ENCODE measurements around the gene ZMIZ1. TPM values are rescaled to one million over a fixed set of nuclear protein-coding genes. Genes with fewer than 3 reads are reported as not detected.

ZMIZ1 gene
- total RNA-seq, 1 experiment from 2014 or later, result 34.2 TPM

GRCh38 chr10:79089632-79090031 lies 20.9 kb downstream of the ZMIZ1 start:
- no peak overlapping the region for H3K4me3 ChIP-seq (ENCODE audit: low read depth in 2 of 2, low read length in 2 of 2)
- no peak for DNase-seq (ENCODE audit: low read depth, low spot score)
- in situ Hi-C loops (cut with HindIII; ENCODE audit: low pct_unique_long_range_greater_than_20kb, low sequenced_read_pairs) (no loop called here), intact Hi-C loops (cut with micrococcal nuclease; ENCODE audit: unreplicated experiment) (no loop called here)
- H3K9me3 ChIP-seq (ENCODE audit: control insufficient read depth, insufficient read depth, low read depth, low read length), result no peaks in the 10 kb centered on the region
- CTCF ChIA-PET, result no interaction called here
- peaks cover 89% of the 10 kb centered on the region for H3K4me1 ChIP-seq (ENCODE audit: control insufficient read depth, insufficient read depth, low read length)
- TF ChIP-seq POLR2AphosphoS5 (IDR thresholded peaks at IDR 0.05; ENCODE audit: low read depth, low read length) (no peak), SIN3A (IDR thresholded peaks at IDR 0.05; ENCODE audit: borderline replicate concordance, insufficient read depth, low read depth, low read length) (no peak), TCF7L2 (IDR thresholded peaks at IDR 0.05; ENCODE audit: low read depth, low read length) (no peak), REST (IDR thresholded peaks at IDR 0.05; ENCODE audit: insufficient read depth in 1 of 2, low read depth in 2 of 2, low read length in 1 of 2) (no peak), CTCF (IDR thresholded peaks at IDR 0.05) (no peak)
- peak overlapping the region; percentile 57 for H3K27ac ChIP-seq (ENCODE audit: low read length)
- no peaks in the 10 kb centered on the region for H3K27me3 ChIP-seq (ENCODE audit: control insufficient read depth, insufficient read depth, low read length)
- H3K36me3 ChIP-seq (ENCODE audit: control insufficient read depth, insufficient read depth, low read length), result no peaks in the 10 kb centered on the region
- no peak for ATAC-seq
- no TSS peak for BruUV-seq (replicated peaks)
- POLR2A ChIA-PET, result interaction anchor here (0.6 kb wide), 1 partner anchor 12 kb away, joined by 5 read pairs; no protein-coding TSS in a partner anchor

GRCh38 chr10:79090134-79090803 lies 21.5 kb downstream of the ZMIZ1 start:
- no peak for DNase-seq (ENCODE audit: low read depth, low spot score)
- Histone ChIP-seq H3K36me3 (ENCODE audit: control insufficient read depth, insufficient read depth, low read length) (no peaks in the 10 kb centered on the region), H3K27me3 (ENCODE audit: control insufficient read depth, insufficient read depth, low read length) (no peaks in the 10 kb centered on the region), H3K9me3 (ENCODE audit: control insufficient read depth, insufficient read depth, low read depth, low read length) (no peaks in the 10 kb centered on the region), H3K4me1 (ENCODE audit: control insufficient read depth, insufficient read depth, low read length) (peaks cover 83% of the 10 kb centered on the region), H3K4me3 (ENCODE audit: low read depth in 2 of 2, low read length in 2 of 2) (no peak overlapping the region), H3K27ac (ENCODE audit: low read length) (peak overlapping the region; percentile 57)
- BruUV-seq (replicated peaks), result no TSS peak
- POLR2A ChIA-PET, result interaction anchor here (0.6 kb wide), 1 partner anchor 12 kb away, joined by 5 read pairs; no protein-coding TSS in a partner anchor
- intact Hi-C loops (cut with micrococcal nuclease; ENCODE audit: unreplicated experiment) (no loop called here), in situ Hi-C loops (cut with HindIII; ENCODE audit: low pct_unique_long_range_greater_than_20kb, low sequenced_read_pairs) (no loop called here)
- CTCF ChIA-PET, result no interaction called here
- ATAC-seq, result peak; percentile 35; the same call in 1 of the 2 replicates
- TF ChIP-seq POLR2AphosphoS5 (IDR thresholded peaks at IDR 0.05; ENCODE audit: low read depth, low read length) (no peak), CTCF (IDR thresholded peaks at IDR 0.05) (no peak)
